Activated CD8-positive, alpha-beta memory T cell treated with anti-CD3 and anti-CD28 coated beads, Interleukin-2, amount 50 U/mL, for 24 hours (primary cell): ENCODE measurements around the gene TRPT1.

ENCODE experiments used
- DNase-seq: peaks from one replicate; pipeline ENCODE4 v3.0.0-alpha.2; 2020; ENCODE audit errors: extremely low read depth

TRPT1 gene

DNA sequence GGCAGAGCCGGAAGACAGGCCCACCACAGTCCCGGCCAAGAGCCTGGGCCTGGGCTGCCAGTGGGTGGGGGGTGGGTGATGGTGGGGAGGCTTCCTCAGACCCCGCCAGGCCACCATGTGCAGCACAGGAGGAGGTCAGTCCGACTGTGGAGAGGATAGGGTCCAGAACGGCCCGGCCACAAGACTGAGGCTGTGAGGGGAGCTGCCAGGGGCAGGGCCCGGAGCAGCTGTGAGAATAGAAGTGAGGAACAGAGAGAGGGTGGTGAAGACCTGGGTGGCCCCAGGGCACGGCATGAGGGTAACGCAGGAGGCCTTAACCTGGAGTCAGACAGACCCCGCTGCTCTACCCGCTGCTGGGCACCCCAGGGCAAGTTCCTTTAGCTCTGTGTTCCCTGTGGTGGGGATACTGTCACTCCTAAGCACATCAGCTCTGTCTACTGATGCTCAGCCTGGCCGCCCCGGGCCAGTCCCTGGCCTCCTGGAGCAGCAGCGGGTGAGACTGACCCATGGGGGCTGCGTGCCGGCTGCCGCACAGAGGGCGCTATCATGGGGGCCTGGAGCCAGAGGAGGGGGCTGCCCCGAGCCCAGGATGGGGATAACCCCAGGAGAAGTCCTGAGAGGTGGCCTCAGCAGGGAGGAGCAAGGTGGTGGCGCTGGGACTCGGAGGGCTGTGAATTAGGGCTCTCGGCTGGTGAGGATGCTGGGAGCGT, 17.7 kb downstream of the TRPT1 start:
- no peak for DNase-seq

DNA sequence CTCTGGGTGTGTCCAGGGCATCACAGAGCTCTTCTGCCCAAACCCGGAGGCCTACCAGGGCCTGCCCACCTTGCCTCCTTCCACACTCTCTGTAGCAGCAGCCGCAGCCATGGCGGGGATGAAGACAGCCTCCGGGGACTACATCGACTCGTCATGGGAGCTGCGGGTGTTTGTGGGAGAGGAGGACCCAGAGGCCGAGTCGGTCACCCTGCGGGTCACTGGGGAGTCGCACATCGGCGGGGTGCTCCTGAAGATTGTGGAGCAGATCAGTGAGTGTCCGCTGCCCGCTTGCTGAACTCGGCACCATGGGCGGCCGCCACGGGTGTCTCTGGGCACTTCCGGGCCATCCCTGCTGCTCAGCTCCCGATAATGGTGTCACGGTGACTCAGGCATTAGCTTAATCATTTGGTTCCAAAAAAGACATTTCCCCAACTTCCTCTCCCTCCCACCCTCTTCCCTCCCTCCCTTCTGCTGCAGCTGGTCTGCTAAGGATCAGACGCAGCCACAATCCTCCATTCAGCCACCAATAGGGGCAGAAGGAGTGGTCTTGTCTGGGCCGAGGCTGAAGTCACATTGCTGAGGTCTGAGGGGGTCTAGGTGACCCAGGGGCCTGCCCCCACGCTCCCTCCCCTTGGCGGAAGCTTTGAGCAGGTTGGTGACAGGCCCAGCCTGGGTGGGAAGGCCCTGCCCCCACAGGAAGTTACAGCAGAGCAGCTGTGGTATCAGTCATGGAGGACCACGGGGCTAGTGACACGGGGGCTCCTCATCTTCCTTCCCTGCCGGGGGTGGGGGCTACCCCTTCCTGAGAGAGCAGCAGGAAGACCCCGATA, 18.5 kb downstream of the TRPT1 start:
- peak; percentile 74 for DNase-seq

DNA sequence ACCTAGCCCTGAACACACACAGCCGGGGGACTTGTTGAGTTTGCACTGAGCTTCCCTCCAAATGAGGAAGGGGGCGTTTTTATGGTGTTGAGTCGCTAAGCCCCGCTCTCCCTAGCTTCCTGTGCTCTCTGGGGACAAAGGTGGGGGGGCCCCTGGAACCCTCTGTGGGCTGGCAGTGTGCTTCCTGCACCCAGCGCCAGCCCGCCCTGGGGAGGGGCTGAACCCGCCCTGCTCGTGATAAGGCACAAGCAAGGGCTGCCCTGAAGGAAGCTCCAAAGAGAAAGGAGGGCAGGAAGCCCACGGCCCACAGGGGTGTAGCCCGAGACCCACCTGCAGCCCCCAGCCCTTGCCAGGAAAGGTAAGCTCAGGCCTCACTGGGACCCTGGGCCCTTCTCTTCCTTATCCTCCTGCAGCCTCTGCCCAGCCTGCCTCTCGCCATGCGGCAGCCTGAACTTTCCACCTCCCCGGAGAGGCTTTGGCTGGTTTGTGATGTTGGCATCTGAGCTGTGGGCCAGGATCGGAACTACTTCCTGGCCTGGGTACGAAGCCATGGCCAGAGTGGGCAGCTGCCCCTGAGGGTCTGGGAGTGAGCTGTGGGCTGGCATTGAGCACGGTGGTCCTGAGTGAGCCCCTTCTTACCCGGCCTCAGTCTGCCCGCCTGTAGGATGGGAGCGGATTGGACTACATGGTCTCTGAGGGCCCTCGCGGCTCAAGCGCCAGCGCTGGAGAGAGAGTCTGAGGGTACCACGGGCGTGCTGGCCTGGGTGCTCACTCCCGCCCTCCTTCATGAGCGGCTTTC, 19.3 kb downstream of the TRPT1 start, which contains the start of gene FERMT3:
Gene FERMT3, plus strand, starts transcription at position 265 of the 799 bp plus-strand sequence. CDS start 644 bp downstream, outside the sequence.
- DNase-seq: no peak

DNA sequence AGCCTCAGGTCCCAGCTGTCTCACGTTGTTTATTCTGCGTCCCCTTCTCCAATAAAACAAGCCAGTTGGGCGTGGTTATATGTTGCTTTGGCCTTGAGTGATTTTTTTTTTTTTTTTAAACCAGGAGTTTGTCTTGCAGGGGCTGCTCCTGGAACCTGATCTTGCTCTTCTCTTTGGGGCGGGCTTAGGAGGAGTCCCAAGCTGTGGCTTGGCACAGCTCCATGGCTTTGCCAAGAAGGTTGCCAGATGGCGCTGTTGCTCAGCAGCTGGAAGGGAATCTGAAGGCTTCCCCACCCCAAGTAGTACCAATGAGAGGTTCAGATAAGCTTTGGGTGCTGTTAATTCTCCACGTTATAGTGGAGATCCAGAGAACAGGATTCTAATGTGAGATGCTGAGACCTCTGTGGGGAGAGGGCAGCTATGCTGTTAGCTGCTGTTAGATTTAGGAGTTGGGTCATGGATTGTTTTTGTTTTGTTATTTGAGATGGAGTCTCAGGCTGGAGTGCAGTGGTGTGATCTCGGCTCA, 21.5 kb downstream of the TRPT1 start:
- DNase-seq: no peak

DNA sequence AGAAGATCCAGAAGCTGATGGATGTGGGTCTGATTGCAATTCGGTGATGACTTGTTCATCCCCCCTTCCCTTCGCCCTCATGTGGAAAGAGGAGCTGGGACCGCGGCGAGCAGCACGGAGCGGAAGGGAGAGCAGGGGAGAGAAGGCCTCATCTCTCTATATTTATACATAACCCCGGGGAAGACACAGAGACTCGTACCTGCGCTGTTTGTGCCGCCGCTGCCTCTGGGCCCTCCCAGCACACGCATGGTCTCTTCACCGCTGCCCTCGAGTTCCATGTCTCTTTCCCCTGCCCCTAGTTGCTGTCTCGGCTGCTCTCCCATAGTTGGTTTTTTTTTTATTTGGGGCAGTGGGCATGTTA, 21.9 kb downstream of the TRPT1 start:
- no peak for DNase-seq

DNA sequence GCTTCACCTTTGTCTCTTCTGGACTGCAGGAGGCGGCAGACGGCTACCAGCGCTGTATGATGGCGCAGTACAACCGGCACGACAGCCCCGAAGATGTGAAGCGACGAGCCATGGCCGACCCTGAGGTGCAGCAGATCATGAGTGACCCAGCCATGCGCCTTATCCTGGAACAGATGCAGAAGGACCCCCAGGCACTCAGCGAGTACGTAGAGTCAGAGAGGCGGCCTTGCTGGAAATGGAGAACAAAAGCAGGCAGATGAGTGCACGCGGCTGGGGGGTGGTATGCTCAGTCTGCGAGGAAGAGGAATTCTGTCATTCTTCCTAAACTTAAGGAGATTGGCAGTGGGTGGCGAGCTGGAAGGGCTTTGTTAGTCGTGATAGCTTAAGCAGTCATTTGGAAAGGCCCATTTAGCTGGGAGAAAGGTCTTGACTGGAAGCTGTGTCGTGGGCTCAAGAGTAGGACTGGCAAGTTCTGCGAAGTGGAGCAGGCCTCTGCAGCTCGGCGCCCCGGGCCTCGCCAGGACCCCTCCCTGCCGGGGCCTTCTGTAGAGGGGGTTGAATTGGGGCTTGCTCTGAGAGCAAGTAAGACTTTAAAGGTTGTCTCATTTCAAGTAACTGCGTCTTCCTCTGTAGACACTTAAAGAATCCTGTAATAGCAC, 22.4 kb downstream of the TRPT1 start:
- no peak for DNase-seq

DNA sequence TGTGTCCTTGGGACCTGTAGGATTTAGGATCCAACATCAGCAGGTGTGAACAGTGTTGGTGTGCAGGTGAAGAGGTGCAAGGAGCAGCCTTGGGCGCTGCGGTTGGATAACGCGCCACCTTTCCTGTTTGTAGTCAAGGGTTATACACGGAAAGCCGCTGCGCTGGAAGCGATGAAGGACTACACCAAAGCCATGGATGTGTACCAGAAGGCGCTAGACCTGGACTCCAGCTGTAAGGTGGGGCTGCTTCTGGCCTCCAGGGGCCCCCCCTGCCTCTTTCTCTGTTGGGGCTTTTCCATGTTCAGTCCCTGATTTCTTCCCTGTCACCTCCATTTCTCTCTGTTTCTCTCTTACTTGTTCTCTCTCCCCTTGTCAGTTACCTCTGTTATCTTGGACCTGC, 23.0 kb downstream of the TRPT1 start:
- no peak for DNase-seq

DNA sequence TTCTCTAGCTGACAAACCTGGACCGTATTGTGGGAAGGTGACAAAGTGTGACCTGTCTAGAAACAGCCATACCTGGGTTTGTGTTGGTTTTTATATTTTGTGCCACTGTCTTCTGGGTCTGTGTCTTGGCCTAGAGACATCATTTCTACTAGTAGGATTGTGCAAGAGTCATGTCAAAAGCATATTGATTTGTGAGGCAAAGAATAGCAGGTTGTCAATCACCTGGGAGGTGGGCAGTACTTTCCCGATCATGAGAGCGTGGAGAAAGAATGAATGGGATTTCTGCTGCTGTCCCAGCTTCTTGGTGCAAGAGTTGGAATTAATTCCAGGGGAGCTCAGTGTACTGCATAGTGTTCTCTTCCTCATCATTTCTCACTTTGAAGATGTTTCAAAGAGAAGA, 24.4 kb downstream of the TRPT1 start:
- DNase-seq: no peak

DNA sequence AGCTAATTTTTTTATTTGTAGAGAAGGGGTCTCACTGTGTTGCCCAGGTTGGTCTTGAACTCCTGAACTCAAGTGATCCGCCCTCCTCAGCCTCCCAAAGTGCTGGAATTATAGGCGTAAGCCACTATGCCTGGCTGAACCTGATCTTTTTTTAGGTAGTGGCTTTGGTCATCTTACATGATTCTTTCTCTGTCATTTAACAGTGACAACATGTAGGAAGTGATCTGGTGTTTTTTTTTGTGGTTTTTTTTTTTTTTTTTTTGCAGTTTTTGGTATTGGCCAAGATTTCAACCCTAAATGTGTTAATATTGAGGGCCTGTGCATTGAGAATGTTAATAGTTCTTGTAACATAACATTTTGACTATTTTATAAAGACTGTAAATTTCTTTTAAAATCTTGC, 27.5 kb downstream of the TRPT1 start:
- no peak for DNase-seq

DNA sequence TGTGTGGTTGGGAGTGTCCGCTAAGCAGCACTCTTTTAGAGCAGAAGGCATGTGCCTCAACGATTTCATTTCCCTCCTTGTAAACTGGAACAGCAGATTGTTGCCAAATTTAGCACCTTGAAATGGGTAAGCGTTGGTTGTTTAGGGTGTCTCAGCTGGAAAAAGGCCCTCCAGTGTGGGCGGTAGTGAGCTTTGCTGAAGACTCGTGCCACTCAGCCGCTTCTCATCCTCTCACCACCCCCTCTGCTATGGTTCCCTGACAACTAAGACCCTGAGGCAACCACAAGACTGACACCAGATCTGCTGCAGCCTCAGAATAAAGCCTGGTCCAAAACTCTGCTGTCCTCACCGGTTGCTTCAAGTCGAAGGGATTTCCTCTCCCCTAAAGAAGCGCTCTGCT, 29.4 kb downstream of the TRPT1 start:
- DNase-seq: no peak

DNA sequence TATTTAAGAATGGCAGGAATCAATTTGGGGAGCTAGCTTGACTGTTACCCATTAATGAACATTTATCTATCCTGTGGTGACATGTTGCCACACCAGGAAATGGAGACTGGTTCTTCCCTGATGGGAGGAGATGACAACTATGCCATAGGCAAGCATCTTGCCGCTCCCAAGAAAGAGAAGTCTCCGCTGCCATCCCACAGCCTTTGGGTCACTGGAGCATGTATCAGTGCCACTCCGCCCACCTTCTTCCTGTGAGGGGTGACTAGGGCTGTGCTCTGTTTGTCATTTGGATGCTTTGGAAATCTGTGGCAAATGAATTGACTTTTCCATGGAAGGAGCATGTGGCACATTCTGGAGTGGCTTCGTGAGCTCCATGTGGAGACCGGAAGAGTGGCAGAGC, 33.6 kb downstream of the TRPT1 start:
- DNase-seq: no peak

DNA sequence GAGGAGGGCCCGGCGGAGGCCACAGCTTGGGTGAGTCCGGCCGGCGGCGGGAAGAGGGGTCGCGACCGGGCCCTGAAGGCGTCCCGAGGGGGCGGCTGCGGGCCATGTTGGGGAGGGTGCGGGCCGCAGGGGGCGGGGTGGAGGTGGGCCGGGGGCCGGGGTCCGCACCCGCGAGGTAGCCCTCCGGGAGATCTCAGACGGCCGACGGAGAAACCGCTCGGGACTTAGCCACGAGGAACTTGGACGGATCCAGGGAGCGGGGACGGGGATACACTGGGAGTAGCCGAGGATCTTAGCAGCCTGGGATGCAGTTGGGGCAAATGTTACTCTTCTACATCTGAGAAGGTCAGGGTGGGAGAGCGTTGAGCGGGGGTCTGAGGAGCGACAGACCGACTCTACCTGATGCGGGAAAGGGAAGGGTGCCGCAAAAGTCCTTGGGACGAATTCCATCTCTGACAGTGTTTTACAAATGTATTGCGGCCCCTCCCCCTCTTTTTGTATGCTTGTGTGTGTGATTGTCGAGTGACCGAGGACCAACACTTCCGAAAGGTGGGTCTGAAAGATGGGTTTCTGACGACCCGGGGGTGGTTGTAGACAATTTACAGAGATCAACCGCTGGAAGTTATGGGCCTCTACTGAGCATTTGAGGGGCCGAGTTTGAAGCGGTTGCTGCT, 39.4 kb downstream of the TRPT1 start:
- DNase-seq: no peak

DNA sequence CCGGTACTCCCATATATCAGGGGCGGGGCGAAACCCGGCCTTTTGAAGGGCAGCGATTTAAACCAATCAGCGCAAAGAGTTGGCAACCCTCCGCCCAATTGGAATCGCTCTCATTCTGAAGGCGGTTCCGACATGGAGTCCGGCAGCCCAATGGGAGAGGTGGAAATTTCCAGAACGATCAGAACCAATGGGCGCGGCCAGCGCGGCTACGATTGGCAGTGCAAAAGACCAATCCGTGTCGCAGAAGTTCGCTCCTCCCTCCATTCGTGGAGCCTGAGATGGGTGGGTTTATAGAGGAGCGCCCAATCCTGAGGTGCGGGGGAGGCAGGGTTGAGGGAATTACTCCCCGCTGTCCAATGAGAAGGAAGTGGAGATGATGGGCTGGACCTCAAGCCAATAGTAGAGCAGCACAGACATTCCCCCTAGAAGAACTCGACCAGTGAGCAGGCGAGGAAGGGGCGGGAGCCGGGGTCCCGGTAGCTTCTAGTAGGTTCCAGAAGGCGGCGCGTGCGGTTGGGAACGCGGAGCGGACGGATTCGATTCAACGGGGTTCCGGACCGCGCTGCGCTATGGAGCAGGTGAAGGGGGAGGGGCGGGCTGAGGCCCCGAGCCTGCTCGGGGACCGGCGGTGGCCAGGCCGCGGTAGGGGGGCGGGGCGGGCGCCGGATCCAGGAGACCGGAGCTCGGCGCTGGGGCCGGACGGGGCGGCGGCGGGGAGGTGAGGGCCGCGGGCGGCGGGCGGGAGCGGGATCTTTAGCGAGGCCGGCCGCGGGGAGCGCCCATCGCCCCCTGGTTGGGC, 40.1 kb downstream of the TRPT1 start, which contains the start of gene STIP1:
Gene STIP1, plus strand, starts transcription at position 479 of the 799 bp plus-strand sequence. Its CDS starts 91 bp downstream, at position 570.
- DNase-seq: peak; percentile 97

DNA sequence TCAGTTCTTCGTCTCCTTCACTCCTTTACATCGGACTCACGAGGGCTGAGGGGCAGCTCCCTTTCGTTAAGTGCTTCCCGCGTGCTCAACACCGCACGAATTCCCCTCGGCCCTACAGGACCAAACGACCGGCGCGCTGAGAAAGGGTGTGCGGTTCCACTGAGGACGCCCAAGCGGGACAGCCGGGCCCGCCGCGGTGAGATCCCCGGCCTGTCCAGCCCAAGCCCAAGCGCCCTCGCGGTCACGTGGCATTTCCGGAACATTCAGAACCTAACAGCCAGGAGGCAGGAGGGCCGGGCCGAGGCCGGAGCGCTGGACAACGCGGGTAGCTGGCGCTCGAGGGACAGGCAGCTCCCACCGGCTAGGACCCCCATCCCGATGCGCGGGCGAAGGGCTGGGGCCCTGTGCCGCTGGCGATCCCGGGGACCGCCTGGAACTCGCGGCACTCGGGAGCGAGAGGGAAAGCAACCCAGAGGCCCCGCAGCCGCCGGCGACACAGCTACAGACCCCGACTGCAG, 40.8 kb downstream of the TRPT1 start:
- no peak for DNase-seq

DNA sequence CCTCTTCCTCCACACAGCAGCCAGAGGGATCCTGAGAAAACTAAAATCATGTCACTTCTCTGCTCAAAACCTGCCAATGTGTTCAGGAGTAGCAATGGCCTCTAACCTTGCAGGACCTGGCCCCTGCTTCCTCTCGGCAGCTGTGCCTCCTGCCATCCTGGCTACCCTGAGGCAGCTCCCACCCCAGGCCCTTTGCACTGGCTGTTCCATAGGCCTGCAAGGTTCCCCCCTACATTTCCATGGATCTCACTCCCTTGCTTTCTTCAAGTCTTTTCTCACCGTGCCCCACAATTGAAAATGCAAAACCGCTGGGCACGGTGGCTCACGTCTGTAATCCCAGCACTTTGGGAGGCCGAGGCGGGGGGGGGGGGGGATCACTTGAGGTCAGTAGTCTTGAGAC, 42.1 kb downstream of the TRPT1 start:
- DNase-seq: no peak

DNA sequence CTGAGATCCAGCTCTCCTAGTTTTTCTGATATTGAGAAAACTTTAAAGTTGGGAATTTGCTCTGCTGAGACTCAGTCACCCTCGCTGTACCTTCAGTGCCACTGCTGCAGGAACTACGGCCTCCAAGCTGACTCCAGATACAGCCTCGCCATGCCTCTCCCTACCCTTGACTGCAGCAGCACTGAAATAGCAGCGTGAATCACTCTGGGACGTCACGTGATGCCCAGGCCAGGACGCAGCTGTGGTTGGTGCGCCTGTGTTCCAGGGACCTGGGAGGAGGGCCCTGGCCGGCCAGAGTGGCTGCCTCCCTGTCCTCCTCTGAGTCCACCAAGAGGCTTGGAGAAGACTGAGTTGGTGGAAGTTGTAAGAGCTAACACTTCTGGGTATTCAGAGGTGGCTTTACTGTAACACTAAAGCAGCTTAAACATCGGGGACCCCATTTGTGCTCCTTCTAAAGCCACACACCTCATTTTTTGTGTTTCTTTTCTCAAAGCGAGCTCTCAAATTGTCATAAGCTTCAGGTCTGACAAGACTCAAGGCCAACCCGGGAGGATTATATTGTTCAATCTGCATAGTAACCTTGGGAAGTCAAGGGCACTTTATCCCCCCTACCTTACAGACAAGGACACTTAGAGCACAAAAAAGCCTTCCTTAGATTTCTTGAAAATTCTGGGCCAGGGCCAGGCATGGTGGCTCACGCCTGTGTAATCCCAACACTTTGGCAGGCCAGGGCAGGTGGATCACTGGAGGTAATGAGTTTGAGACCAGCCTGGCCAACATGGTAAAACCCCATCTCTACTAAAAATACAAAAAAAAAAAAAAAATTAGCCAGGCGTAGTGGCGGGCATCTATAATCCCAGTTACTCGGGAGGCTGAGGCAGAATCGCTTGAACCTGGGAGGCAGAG, 44.2 kb downstream of the TRPT1 start:
- DNase-seq: no peak

DNA sequence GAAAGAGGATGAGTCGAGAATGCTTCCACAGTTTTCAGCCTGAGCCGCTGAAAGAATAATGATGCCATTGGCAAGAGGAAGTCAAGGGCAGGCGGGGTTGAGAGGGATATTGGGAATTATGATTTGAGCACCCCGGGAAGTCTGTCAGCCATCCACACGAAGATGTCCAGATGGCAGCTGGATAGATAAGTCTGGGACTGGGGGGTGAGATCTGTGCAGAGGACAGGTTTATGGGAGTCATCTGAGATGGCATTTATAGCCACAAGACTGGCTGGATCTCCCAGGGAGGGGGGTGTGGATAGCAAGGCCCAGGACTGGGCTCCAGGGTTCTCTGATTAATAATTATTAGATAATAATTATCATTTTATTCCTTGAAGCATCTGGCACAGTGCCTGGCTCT, 45.1 kb downstream of the TRPT1 start:
- no peak for DNase-seq

DNA sequence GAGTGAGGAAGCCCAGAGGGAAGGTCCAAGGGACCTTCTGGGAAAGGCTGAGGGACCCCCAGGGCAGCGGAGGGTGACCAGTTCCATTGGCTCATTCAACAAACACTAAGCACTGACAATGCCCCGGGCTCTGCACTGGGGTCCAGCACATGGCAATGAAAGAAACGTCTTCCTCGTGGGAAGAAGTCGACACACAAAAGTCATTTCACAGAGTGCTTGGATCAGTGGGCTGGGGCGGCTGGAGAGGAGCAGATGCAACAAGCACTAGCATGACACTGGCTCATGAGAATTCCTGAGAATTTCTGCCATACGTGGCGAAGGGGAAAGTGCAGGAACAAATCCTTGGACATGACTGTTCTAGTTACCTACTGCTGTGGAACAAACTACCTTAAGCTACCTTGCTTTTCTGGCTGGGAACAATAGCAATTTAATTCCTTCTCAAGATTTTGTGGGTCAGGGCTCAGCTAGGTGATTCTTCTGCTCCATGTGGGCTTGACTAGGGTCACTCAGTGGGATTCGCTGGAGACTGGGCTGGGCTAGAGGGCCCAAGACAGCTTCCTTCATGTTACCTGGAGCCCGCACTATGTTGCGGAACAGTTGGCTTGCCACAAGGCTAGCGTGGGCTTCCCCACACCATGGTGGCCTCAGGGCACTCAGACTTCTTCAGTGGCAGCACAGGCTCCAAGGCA, 46.9 kb downstream of the TRPT1 start:
- DNase-seq: no peak
